Body of pancreas (tissue), 4 donors: ENCODE data around the gene TMEM42.

Experiments used
- CTCF ChIP-seq, 7 experiments: fragments of 450-650 bp in 4 of 7; fragments of 200-600 bp in 3 of 7; sonication (generic) in 3 of 7; IDR thresholded peaks; one replicate each; pipeline ENCODE4 v1.5.1; 2016 to 2019; ENCODE audit warnings: antibody characterized with exemption in 7 of 7
- POLR2A ChIP-seq, 3 donors: fragments of 450-650 bp; IDR thresholded peaks; one replicate each; pipeline ENCODE4 v1.6.1; 2016; ENCODE audit warnings: antibody characterized with exemption in 3 of 3, mild to moderate bottlenecking in 2 of 3

- TF ChIP-seq CTCF (IDR thresholded peaks at IDR 0.05): no peak
- no peak for TF ChIP-seq POLR2A (IDR thresholded peaks at IDR 0.05)
Measured at GRCh38 chr3:44893097-44893496, 31.4 kb downstream of the TMEM42 start.
